ENCODE measurements around the gene MACROD2.

MACROD2 gene

GRCh38 chr20:15909995-15910394 is 1914.7 kb downstream of the MACROD2 start:
- H3K36me3 ChIP-seq (ENCODE audit: control insufficient read depth in 2 of 2, insufficient read depth in 2 of 2, low read length in 2 of 2): no peaks in the 10 kb centered on the region
- H3K9me3 ChIP-seq (ENCODE audit: control insufficient read depth in 2 of 2, low read length in 2 of 2): no peaks in the 10 kb centered on the region
- no peak overlapping the region for H3K9ac ChIP-seq (ENCODE audit: low read length in 2 of 2)
- H3K27me3 ChIP-seq (ENCODE audit: control insufficient read depth in 1 of 2, insufficient read depth in 2 of 2, low read length in 2 of 2): no peaks in the 10 kb centered on the region
- H3K4me1 ChIP-seq (ENCODE audit: control insufficient read depth, insufficient read depth, low read length): no peaks in the 10 kb centered on the region
- H3K27ac ChIP-seq (ENCODE audit: low read length): no peak overlapping the region
- H3K4me3 ChIP-seq (ENCODE audit: low read length in 2 of 2): no peak overlapping the region

GRCh38 chr20:15911581-15911980 is 1916.3 kb downstream of the MACROD2 start:
- H3K4me3 ChIP-seq (ENCODE audit: low read length in 2 of 2): no peak overlapping the region
- no peaks in the 10 kb centered on the region for H3K27me3 ChIP-seq (ENCODE audit: control insufficient read depth in 1 of 2, insufficient read depth in 2 of 2, low read length in 2 of 2)
- no peaks in the 10 kb centered on the region for H3K9me3 ChIP-seq (ENCODE audit: control insufficient read depth in 2 of 2, low read length in 2 of 2)
- H3K36me3 ChIP-seq (ENCODE audit: control insufficient read depth in 2 of 2, insufficient read depth in 2 of 2, low read length in 2 of 2): no peaks in the 10 kb centered on the region
- no peaks in the 10 kb centered on the region for H3K4me1 ChIP-seq (ENCODE audit: control insufficient read depth, insufficient read depth, low read length)
- no peak overlapping the region for H3K27ac ChIP-seq (ENCODE audit: low read length)
- H3K9ac ChIP-seq (ENCODE audit: low read length in 2 of 2): no peak overlapping the region

- H3K4me3 ChIP-seq (ENCODE audit: low read length in 2 of 2): no peak overlapping the region
- no peak overlapping the region for H3K27ac ChIP-seq (ENCODE audit: low read length)
- no peaks in the 10 kb centered on the region for H3K9me3 ChIP-seq (ENCODE audit: control insufficient read depth in 2 of 2, low read length in 2 of 2)
- no peaks in the 10 kb centered on the region for H3K36me3 ChIP-seq (ENCODE audit: control insufficient read depth in 2 of 2, insufficient read depth in 2 of 2, low read length in 2 of 2)
- H3K4me1 ChIP-seq (ENCODE audit: control insufficient read depth, insufficient read depth, low read length): no peaks in the 10 kb centered on the region
- H3K9ac ChIP-seq (ENCODE audit: low read length in 2 of 2): no peak overlapping the region
- no peaks in the 10 kb centered on the region for H3K27me3 ChIP-seq (ENCODE audit: control insufficient read depth in 1 of 2, insufficient read depth in 2 of 2, low read length in 2 of 2)
Observed at GRCh38 chr20:15913391-15914025, 1918.2 kb downstream of the MACROD2 start.

GRCh38 chr20:15916623-15917022 is 1921.3 kb downstream of the MACROD2 start:
- H3K9me3 ChIP-seq (ENCODE audit: control insufficient read depth in 2 of 2, low read length in 2 of 2): no peaks in the 10 kb centered on the region
- no peak overlapping the region for H3K9ac ChIP-seq (ENCODE audit: low read length in 2 of 2)
- no peak overlapping the region for H3K27ac ChIP-seq (ENCODE audit: low read length)

GRCh38 chr20:15917283-15917682 is 1922.0 kb downstream of the MACROD2 start:
- Histone ChIP-seq H3K4me1 (ENCODE audit: control insufficient read depth, insufficient read depth, low read length) (no peaks in the 10 kb centered on the region), H3K9ac (ENCODE audit: low read length in 2 of 2) (no peak overlapping the region), H3K36me3 (ENCODE audit: control insufficient read depth in 2 of 2, insufficient read depth in 2 of 2, low read length in 2 of 2) (no peaks in the 10 kb centered on the region), H3K4me3 (ENCODE audit: low read length in 2 of 2) (no peak overlapping the region), H3K27me3 (ENCODE audit: control insufficient read depth in 1 of 2, insufficient read depth in 2 of 2, low read length in 2 of 2) (no peaks in the 10 kb centered on the region), H3K27ac (ENCODE audit: low read length) (no peak overlapping the region), H3K9me3 (ENCODE audit: control insufficient read depth in 2 of 2, low read length in 2 of 2) (no peaks in the 10 kb centered on the region)

More at GRCh38 chr20:15916623-15917022, 1921.3 kb downstream of the MACROD2 start:
- no peaks in the 10 kb centered on the region for H3K27me3 ChIP-seq (ENCODE audit: control insufficient read depth in 1 of 2, insufficient read depth in 2 of 2, low read length in 2 of 2)
- H3K4me3 ChIP-seq (ENCODE audit: low read length in 2 of 2): no peak overlapping the region
- H3K36me3 ChIP-seq (ENCODE audit: control insufficient read depth in 2 of 2, insufficient read depth in 2 of 2, low read length in 2 of 2): no peaks in the 10 kb centered on the region
- H3K4me1 ChIP-seq (ENCODE audit: control insufficient read depth, insufficient read depth, low read length): no peaks in the 10 kb centered on the region

GRCh38 chr20:15918631-15919030 is 1923.3 kb downstream of the MACROD2 start:
- H3K9ac ChIP-seq (ENCODE audit: low read length in 2 of 2): no peak overlapping the region

GRCh38 chr20:15919118-15919517 is 1923.8 kb downstream of the MACROD2 start:
- no peaks in the 10 kb centered on the region for H3K36me3 ChIP-seq (ENCODE audit: control insufficient read depth in 2 of 2, insufficient read depth in 2 of 2, low read length in 2 of 2)
- H3K4me1 ChIP-seq (ENCODE audit: control insufficient read depth, insufficient read depth, low read length): no peaks in the 10 kb centered on the region
- no peaks in the 10 kb centered on the region for H3K9me3 ChIP-seq (ENCODE audit: control insufficient read depth in 2 of 2, low read length in 2 of 2)
- no peak overlapping the region for H3K4me3 ChIP-seq (ENCODE audit: low read length in 2 of 2)
- H3K27me3 ChIP-seq (ENCODE audit: control insufficient read depth in 1 of 2, insufficient read depth in 2 of 2, low read length in 2 of 2): no peaks in the 10 kb centered on the region
- no peak overlapping the region for H3K9ac ChIP-seq (ENCODE audit: low read length in 2 of 2)
- no peak overlapping the region for H3K27ac ChIP-seq (ENCODE audit: low read length)

More at GRCh38 chr20:15918631-15919030, 1923.3 kb downstream of the MACROD2 start:
- Histone ChIP-seq H3K4me1 (ENCODE audit: control insufficient read depth, insufficient read depth, low read length) (no peaks in the 10 kb centered on the region), H3K27me3 (ENCODE audit: control insufficient read depth in 1 of 2, insufficient read depth in 2 of 2, low read length in 2 of 2) (no peaks in the 10 kb centered on the region), H3K9me3 (ENCODE audit: control insufficient read depth in 2 of 2, low read length in 2 of 2) (no peaks in the 10 kb centered on the region), H3K36me3 (ENCODE audit: control insufficient read depth in 2 of 2, insufficient read depth in 2 of 2, low read length in 2 of 2) (no peaks in the 10 kb centered on the region), H3K4me3 (ENCODE audit: low read length in 2 of 2) (no peak overlapping the region), H3K27ac (ENCODE audit: low read length) (no peak overlapping the region)

GRCh38 chr20:15921930-15922329 is 1926.6 kb downstream of the MACROD2 start:
- H3K27me3 ChIP-seq (ENCODE audit: control insufficient read depth in 1 of 2, insufficient read depth in 2 of 2, low read length in 2 of 2): no peaks in the 10 kb centered on the region
- H3K9me3 ChIP-seq (ENCODE audit: control insufficient read depth in 2 of 2, low read length in 2 of 2): no peaks in the 10 kb centered on the region
- H3K36me3 ChIP-seq (ENCODE audit: control insufficient read depth in 2 of 2, insufficient read depth in 2 of 2, low read length in 2 of 2): no peaks in the 10 kb centered on the region
- no peak overlapping the region for H3K9ac ChIP-seq (ENCODE audit: low read length in 2 of 2)
- H3K4me3 ChIP-seq (ENCODE audit: low read length in 2 of 2): no peak overlapping the region
- H3K4me1 ChIP-seq (ENCODE audit: control insufficient read depth, insufficient read depth, low read length): no peaks in the 10 kb centered on the region
- no peak overlapping the region for H3K27ac ChIP-seq (ENCODE audit: low read length)

- H3K9me3 ChIP-seq (ENCODE audit: control insufficient read depth in 2 of 2, low read length in 2 of 2): no peaks in the 10 kb centered on the region
- no peak overlapping the region for H3K27ac ChIP-seq (ENCODE audit: low read length)
- no peaks in the 10 kb centered on the region for H3K36me3 ChIP-seq (ENCODE audit: control insufficient read depth in 2 of 2, insufficient read depth in 2 of 2, low read length in 2 of 2)
Observed at GRCh38 chr20:15922556-15922955, 1927.2 kb downstream of the MACROD2 start.

GRCh38 chr20:15923030-15923776 is 1927.9 kb downstream of the MACROD2 start:
- no peak overlapping the region for H3K27ac ChIP-seq (ENCODE audit: low read length)
- no peaks in the 10 kb centered on the region for H3K4me1 ChIP-seq (ENCODE audit: control insufficient read depth, insufficient read depth, low read length)
- H3K4me3 ChIP-seq (ENCODE audit: low read length in 2 of 2): no peak overlapping the region
- no peaks in the 10 kb centered on the region for H3K9me3 ChIP-seq (ENCODE audit: control insufficient read depth in 2 of 2, low read length in 2 of 2)
- H3K27me3 ChIP-seq (ENCODE audit: control insufficient read depth in 1 of 2, insufficient read depth in 2 of 2, low read length in 2 of 2): no peaks in the 10 kb centered on the region
- no peaks in the 10 kb centered on the region for H3K36me3 ChIP-seq (ENCODE audit: control insufficient read depth in 2 of 2, insufficient read depth in 2 of 2, low read length in 2 of 2)
- H3K9ac ChIP-seq (ENCODE audit: low read length in 2 of 2): no peak overlapping the region

More at GRCh38 chr20:15922556-15922955, 1927.2 kb downstream of the MACROD2 start:
- H3K4me3 ChIP-seq (ENCODE audit: low read length in 2 of 2): no peak overlapping the region
- no peaks in the 10 kb centered on the region for H3K4me1 ChIP-seq (ENCODE audit: control insufficient read depth, insufficient read depth, low read length)
- no peaks in the 10 kb centered on the region for H3K27me3 ChIP-seq (ENCODE audit: control insufficient read depth in 1 of 2, insufficient read depth in 2 of 2, low read length in 2 of 2)
- H3K9ac ChIP-seq (ENCODE audit: low read length in 2 of 2): no peak overlapping the region

GRCh38 chr20:15924556-15924955 is 1929.2 kb downstream of the MACROD2 start:
- Histone ChIP-seq H3K27me3 (ENCODE audit: control insufficient read depth in 1 of 2, insufficient read depth in 2 of 2, low read length in 2 of 2) (no peaks in the 10 kb centered on the region), H3K9ac (ENCODE audit: low read length in 2 of 2) (no peak overlapping the region), H3K4me3 (ENCODE audit: low read length in 2 of 2) (no peak overlapping the region), H3K36me3 (ENCODE audit: control insufficient read depth in 2 of 2, insufficient read depth in 2 of 2, low read length in 2 of 2) (no peaks in the 10 kb centered on the region), H3K27ac (ENCODE audit: low read length) (no peak overlapping the region), H3K9me3 (ENCODE audit: control insufficient read depth in 2 of 2, low read length in 2 of 2) (no peaks in the 10 kb centered on the region), H3K4me1 (ENCODE audit: control insufficient read depth, insufficient read depth, low read length) (no peaks in the 10 kb centered on the region)
